Endodermal cell (in vitro differentiated cells): ENCODE data around the gene ZNF280C. TPM values are rescaled to one million over a fixed set of nuclear protein-coding genes. Genes with fewer than 3 reads are reported as not detected.
"Not testable (repeated sequence)": the region's sequence is repeated elsewhere in the genome, so short reads cannot be mapped to it uniquely, and the experiment has no call there.

ENCODE experiments used
- DNase-seq: peaks from one replicate; pipeline ENCODE4 v3.0.0-alpha.2; 2017
- H3K27ac ChIP-seq: 2 replicates; pipeline ENCODE4 v1.5.1; 2013; ENCODE audit warnings: mild to moderate bottlenecking, low read depth, low read length, moderate library complexity
- H3K27me3 ChIP-seq: 2 replicates; pipeline ENCODE4 v1.6.1; 2013; ENCODE audit warnings: mild to moderate bottlenecking, low read length, moderate library complexity; ENCODE audit not compliant: insufficient read depth, control insufficient read depth, poor library complexity, severe bottlenecking
- H3K36me3 ChIP-seq: 2 replicates; pipeline ENCODE4 v1.7.0; 2013; ENCODE audit warnings: mild to moderate bottlenecking, low read length, moderate library complexity; ENCODE audit not compliant: control insufficient read depth, insufficient read depth
- H3K4me1 ChIP-seq: one replicate; pipeline ENCODE4 v1.7.0; 2013; ENCODE audit warnings: low read length; ENCODE audit not compliant: control insufficient read depth, insufficient read depth
- H3K4me3 ChIP-seq: 2 replicates; pipeline ENCODE4 v1.5.1; 2013; ENCODE audit warnings: mild to moderate bottlenecking, low read length, moderate library complexity
- H3K9ac ChIP-seq: 2 replicates; pipeline ENCODE4 v1.6.1; 2013; ENCODE audit warnings: mild to moderate bottlenecking, low read length, moderate library complexity; ENCODE audit not compliant: poor library complexity, severe bottlenecking; ENCODE audit errors: extremely low read depth
- H3K9me3 ChIP-seq: 2 replicates; pipeline ENCODE4 v1.6.1; 2013; ENCODE audit warnings: mild to moderate bottlenecking, low read length, moderate library complexity; ENCODE audit not compliant: control insufficient read depth
- H3K27ac Mint-ChIP-seq: 2 replicates; pipeline ENCODE4 v1.8.0; 2020; ENCODE audit warnings: mixed read lengths
- H3K27me3 Mint-ChIP-seq: 2 replicates; pipeline ENCODE4 v1.8.0; 2021; ENCODE audit warnings: mild to moderate bottlenecking, mixed read lengths; ENCODE audit not compliant: insufficient read depth
- H3K36me3 Mint-ChIP-seq: 2 replicates; pipeline ENCODE4 v1.8.0; 2020; ENCODE audit warnings: low read depth, mixed read lengths
- H3K4me1 Mint-ChIP-seq: 2 replicates; pipeline ENCODE4 v1.8.0; 2020; ENCODE audit warnings: mixed read lengths
- H3K4me3 Mint-ChIP-seq: 2 replicates; pipeline ENCODE4 v1.8.0; 2020; ENCODE audit warnings: mild to moderate bottlenecking, moderate library complexity, mixed read lengths
- H3K9me3 Mint-ChIP-seq: 2 replicates; pipeline ENCODE4 v1.8.0; 2020; ENCODE audit warnings: mild to moderate bottlenecking, mixed read lengths
- CTCF ChIP-seq: fragments of 200-600 bp; sonication (generic); conservative IDR thresholded peaks from 2 replicates; pipeline ENCODE4 v1.5.0; 2021; ENCODE audit warnings: antibody characterized with exemption, mild to moderate bottlenecking
- WGBS, 2 experiments: methylation state at CpG; one replicate each; pipeline versions ENCODE4 v1.1.5 to v1.1.7; 2013; ENCODE audit warnings: missing lambda C conversion rate in 2 of 2, mixed read lengths in 1 of 2; ENCODE audit not compliant: insufficient coverage in 1 of 2, insufficient read length in 1 of 2; 5-methylcytosine and 5-hydroxymethylcytosine counted together
- total RNA-seq, 2 donors: library from RNA; stranded (reverse); fragmentation: NEBNext Ultra II Directional in 1 of 2; extraction: Animal tissue kit (Norgen Biotek cat#: 25700) in 1 of 2; gene quantifications; 2 replicates in 1 of 2; 3 replicates in 1 of 2; pipeline ENCODE4 v1.2.1, GENCODE V29; 2021

Gene ZNF280C
- total RNA-seq, 2 donors from 2014 or later = 15.4 to 15.7 TPM

- H3K36me3 ChIP-seq = no peaks in the 10 kb centered on the region
- H3K27me3 ChIP-seq = no peaks in the 10 kb centered on the region
- Mint-ChIP-seq H3K4me3 (no peak overlapping the region), H3K4me1 (peaks cover 10% of the 10 kb centered on the region), H3K27me3 (no peaks in the 10 kb centered on the region), H3K9me3 (peaks cover 52% of the 10 kb centered on the region), H3K27ac (no peak overlapping the region), H3K36me3 (peaks cover 3% of the 10 kb centered on the region)
- H3K9ac ChIP-seq = no peak overlapping the region
- H3K27ac ChIP-seq = no peak overlapping the region
- H3K4me1 ChIP-seq = peaks cover 6% of the 10 kb centered on the region
- no peak for DNase-seq
- no peak overlapping the region for H3K4me3 ChIP-seq
- no peaks in the 10 kb centered on the region for H3K9me3 ChIP-seq
- TF ChIP-seq CTCF = no peak
- 95% methylated on average over 3 of the region's 3 CpGs; no CpG with 5 or more reads in 1 of the 2 experiments for WGBS, 2 experiments
Observed at GRCh38 chrX:130282151-130282550, 13.5 kb upstream of the ZNF280C start.

GRCh38 chrX:130280901-130281300, 12.2 kb upstream of the ZNF280C start:
- Mint-ChIP-seq H3K36me3 (peaks cover 3% of the 10 kb centered on the region), H3K27me3 (no peaks in the 10 kb centered on the region), H3K4me1 (peaks cover 14% of the 10 kb centered on the region), H3K4me3 (no peak overlapping the region), H3K9me3 (peaks cover 57% of the 10 kb centered on the region), H3K27ac (no peak overlapping the region)
- no peaks in the 10 kb centered on the region for H3K36me3 ChIP-seq
- no peaks in the 10 kb centered on the region for H3K27me3 ChIP-seq
- no peak for TF ChIP-seq CTCF
- WGBS, 2 experiments = 24% methylated on average over 2 of the region's 3 CpGs; no CpG with 5 or more reads in 1 of the 2 experiments
- H3K9ac ChIP-seq = no peak overlapping the region
- H3K4me3 ChIP-seq = no peak overlapping the region
- H3K27ac ChIP-seq = no peak overlapping the region
- peak; percentile 52 for DNase-seq
- H3K9me3 ChIP-seq = no peaks in the 10 kb centered on the region
- H3K4me1 ChIP-seq = peaks cover 10% of the 10 kb centered on the region

GRCh38 chrX:130272253-130272652, 3.6 kb upstream of the ZNF280C start:
- not testable (repeated sequence) for H3K4me1 ChIP-seq, H3K27ac ChIP-seq, DNase-seq, H3K27me3 Mint-ChIP-seq, H3K4me3 Mint-ChIP-seq, H3K36me3 ChIP-seq, H3K4me1 Mint-ChIP-seq, H3K36me3 Mint-ChIP-seq, H3K9me3 ChIP-seq, H3K27me3 ChIP-seq, H3K9ac ChIP-seq, H3K4me3 ChIP-seq, H3K27ac Mint-ChIP-seq
- WGBS, 2 experiments = 86% methylated on average over 1 of the region's 2 CpGs; no CpG with 5 or more reads in 1 of the 2 experiments
- peaks cover 45% of the 10 kb centered on the region for H3K9me3 Mint-ChIP-seq

GRCh38 chrX:130269391-130269790, 692 bp upstream of the ZNF280C start:
- not testable (repeated sequence) for H3K4me3 Mint-ChIP-seq, H3K4me1 ChIP-seq, H3K9ac ChIP-seq, H3K4me3 ChIP-seq, H3K27ac ChIP-seq, H3K36me3 ChIP-seq, H3K27ac Mint-ChIP-seq, H3K27me3 Mint-ChIP-seq, H3K4me1 Mint-ChIP-seq, H3K36me3 Mint-ChIP-seq, H3K27me3 ChIP-seq, H3K9me3 ChIP-seq, DNase-seq
- H3K9me3 Mint-ChIP-seq = peaks cover 38% of the 10 kb centered on the region
- 96 to 100% methylated on average over 2 to 11 of the region's 12 CpGs for WGBS, 2 experiments
